GM19463 (cell line): ENCODE results near the gene SPATA20.

Experiments used
- ATAC-seq: cut with Tn5 transposase; IDR thresholded peaks from one replicate; pipeline ENCODE4 v1.9.1; 2021; ENCODE audit warnings: mild to moderate bottlenecking, moderate library complexity; ENCODE audit not compliant: unreplicated experiment

SPATA20 gene

GRCh38 chr17:50594128-50594823, 47.3 kb downstream of the SPATA20 start:
- no peak for ATAC-seq

GRCh38 chr17:50594892-50595291, 47.9 kb downstream of the SPATA20 start:
- ATAC-seq = no peak

GRCh38 chr17:50596191-50597037, 49.4 kb downstream of the SPATA20 start:
- ATAC-seq = no peak

- ATAC-seq = no peak
Measured at GRCh38 chr17:50598487-50598886, 51.5 kb downstream of the SPATA20 start.

GRCh38 chr17:50599606-50600005, 52.6 kb downstream of the SPATA20 start:
- ATAC-seq = no peak

DNA sequence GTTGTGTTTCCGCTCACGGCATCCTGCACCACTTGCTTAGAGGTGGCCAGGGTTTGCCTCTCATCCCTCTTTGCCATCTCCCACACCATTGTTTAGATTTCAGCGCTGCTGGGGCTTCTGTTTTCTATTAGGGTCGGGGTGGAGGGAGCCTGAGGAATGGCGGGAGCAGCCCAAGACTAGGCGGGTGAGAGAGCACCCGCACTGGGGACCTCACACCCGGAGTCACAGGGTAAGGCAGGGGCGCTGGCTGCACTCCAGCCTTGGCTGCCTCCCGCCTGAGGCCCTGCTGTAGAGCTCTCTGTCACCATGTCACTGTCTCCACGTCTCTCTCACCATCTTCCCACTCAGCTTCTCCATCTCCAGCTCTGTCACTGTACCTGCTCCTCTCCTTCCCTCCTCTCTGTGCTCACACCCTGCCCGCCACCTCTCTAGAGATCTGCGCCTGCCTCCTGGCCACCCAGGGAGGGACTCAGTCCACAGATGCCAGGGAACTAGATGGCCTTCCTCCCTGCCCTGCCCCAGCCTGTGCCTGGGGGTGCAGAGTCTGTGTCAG, 54.9 kb downstream of the SPATA20 start:
- ATAC-seq = no peak

GRCh38 chr17:50602836-50603235, 55.9 kb downstream of the SPATA20 start:
- no peak for ATAC-seq

GRCh38 chr17:50603340-50603739, 56.4 kb downstream of the SPATA20 start:
- ATAC-seq = no peak

DNA sequence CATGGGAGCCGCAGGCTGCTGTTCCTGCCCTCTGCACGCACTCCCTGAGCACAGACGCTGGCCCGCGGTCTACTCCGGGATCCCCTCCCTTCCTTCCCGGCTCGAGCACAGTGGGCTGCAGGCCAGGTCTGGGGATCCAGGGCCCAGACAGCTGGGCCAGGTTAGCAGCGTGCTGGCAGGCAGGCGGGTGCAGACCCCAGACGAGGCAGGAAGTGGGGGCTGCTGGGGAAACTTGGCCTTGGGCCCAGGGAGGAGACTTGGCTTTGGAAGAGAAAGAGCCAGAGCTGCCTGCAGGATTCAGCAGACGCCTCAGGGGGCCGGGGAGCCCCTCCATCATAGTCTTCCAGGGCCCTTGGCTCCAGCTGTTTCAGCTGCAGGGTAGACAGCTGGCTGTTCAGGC, 57.5 kb downstream of the SPATA20 start:
- no peak for ATAC-seq

DNA sequence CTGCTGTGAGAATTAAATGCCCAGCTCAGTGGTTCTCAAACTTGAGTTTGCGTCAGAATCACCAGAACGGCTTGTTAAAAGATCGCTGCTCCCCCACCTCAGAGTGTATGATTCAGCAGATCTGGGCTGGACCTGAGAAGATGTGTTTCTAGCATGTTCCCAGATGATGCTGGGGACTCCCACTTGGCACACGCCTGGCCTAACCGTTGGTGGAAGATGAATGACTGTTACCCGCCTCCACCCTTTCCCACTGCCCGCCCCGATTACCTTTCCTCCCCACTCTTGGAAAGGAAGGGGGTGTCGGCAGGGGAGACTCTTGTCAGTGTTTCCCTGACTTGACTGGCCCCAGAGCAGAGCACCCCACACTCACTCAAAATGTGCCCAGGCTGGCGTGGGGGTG, 58.5 kb downstream of the SPATA20 start:
- no peak for ATAC-seq
